ENCODE results near the gene ESR2. TPM values are rescaled to one million over a fixed set of nuclear protein-coding genes. Genes with fewer than 3 reads are reported as not detected.
A peak's percentile ranks its signal among the peaks of the same experiment; 100 is the strongest.

The ESR2 gene
- total and polyA plus RNA-seq, 4 experiments from 2014 or later, result 0.12 to 0.59 TPM; not detected in 2

DNA sequence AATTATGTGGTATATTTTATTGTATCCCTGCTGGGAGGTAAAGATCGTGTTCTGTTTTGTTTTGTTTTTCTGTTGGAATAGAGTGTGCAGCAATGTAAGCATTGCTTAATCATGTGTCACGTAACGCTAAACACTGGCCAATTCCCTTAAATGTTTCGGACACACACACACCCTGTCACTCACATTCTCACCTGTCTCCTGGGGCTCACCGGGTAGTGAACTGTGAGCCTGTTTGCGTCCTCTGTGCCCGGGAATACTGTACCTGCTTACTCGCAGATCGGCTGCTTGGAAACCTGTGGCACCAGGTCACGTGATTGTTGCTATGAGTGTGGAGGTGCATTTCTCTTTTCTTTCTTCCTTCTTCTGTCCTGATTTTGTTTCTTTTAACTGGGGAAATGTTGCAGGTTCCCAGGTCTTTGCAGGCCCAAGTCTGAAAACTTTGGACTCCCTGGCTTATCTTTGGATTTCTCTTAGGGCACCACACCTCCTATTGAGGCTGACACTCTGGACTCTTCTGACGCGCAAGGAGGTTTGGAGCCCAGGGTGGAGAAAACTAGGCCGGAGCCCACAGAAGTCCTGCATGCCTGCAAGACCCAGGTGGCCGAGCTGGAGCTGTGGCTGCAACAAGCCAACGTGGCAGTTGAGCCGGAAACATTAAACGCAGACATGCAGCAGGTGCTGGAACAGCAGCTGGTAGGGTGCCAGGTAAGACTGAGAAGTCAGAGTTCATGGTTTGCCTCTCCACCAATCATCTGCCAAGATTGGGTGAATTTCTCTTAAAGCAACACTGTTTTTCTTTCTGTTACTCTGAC lies 181.1 kb downstream of the ESR2 start:
- intact Hi-C loops (cut with micrococcal nuclease), result no loop called here
- Histone ChIP-seq H3K4me3 (ENCODE audit: low read length in 2 of 2) (no peak overlapping the region), H3K36me3 (ENCODE audit: insufficient read depth, low read length) (peaks cover 57% of the 10 kb centered on the region), H3K4me1 (ENCODE audit: insufficient read depth, low read length) (no peaks in the 10 kb centered on the region), H3K27ac (ENCODE audit: low read depth, low read length) (no peak overlapping the region), H3K27me3 (ENCODE audit: insufficient read depth, low read length) (no peaks in the 10 kb centered on the region), H3K9me3 (ENCODE audit: control insufficient read depth in 1 of 2, low read length in 2 of 2) (no peaks in the 10 kb centered on the region)
- H3K27ac Mint-ChIP-seq, result peak overlapping the region in 2 of 7 donors; percentile 11 to 25
- no peak overlapping the region for H3K4me3 Mint-ChIP-seq
- DNase-seq, result no peak
- H3K36me3 Mint-ChIP-seq, result peaks cover 43 to 71% of the 10 kb centered on the region in 2 donors
- no peaks in the 10 kb centered on the region for H3K4me1 Mint-ChIP-seq
- peaks cover 0 to 3% (median 0%) of the 10 kb centered on the region in 8 donors for H3K9me3 Mint-ChIP-seq
- POLR2A ChIA-PET (ENCODE audit: partially characterized antibody), result no interaction called here
- CTCF ChIA-PET (ENCODE audit: partially characterized antibody), result no interaction called here
- no peaks in the 10 kb centered on the region for H3K27me3 Mint-ChIP-seq

DNA sequence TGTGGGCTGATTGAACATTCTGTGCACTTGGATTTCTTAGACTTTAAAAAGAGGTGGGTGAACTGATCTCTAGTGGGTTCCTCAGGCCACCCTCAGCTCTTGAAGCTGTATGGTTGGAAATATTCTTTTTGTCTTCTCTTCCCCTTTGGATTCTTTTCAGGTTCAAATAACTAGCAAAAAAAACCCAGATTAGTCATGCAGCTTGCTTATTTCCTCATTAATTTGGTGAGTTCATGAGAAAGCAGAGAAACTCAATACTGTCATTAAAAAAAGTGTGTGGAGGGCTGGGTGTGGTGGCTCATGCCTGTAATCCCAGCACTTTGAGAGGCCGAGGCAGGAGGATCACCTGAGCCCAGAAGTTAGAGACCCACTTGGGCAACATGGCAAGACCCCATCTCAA lies 183.4 kb downstream of the ESR2 start:
- no peak for DNase-seq
- H3K27me3 Mint-ChIP-seq, result no peaks in the 10 kb centered on the region
- no peak overlapping the region for H3K4me3 ChIP-seq (ENCODE audit: low read length in 2 of 2)
- H3K27ac Mint-ChIP-seq, result peak overlapping the region in 3 of 7 donors; percentile 4 to 65 (median 50)
- H3K4me1 Mint-ChIP-seq, result no peaks in the 10 kb centered on the region
- intact Hi-C loops (cut with micrococcal nuclease), result no loop called here
- H3K27me3 ChIP-seq (ENCODE audit: insufficient read depth, low read length), result no peaks in the 10 kb centered on the region
- ChIA-PET POLR2A (ENCODE audit: partially characterized antibody) (no interaction called here), CTCF (ENCODE audit: partially characterized antibody) (no interaction called here)
- peaks cover 0 to 3% (median 0%) of the 10 kb centered on the region in 8 donors for H3K9me3 Mint-ChIP-seq
- peaks cover 68% of the 10 kb centered on the region for H3K36me3 ChIP-seq (ENCODE audit: insufficient read depth, low read length)
- H3K4me1 ChIP-seq (ENCODE audit: insufficient read depth, low read length), result no peaks in the 10 kb centered on the region
- H3K4me3 Mint-ChIP-seq, result no peak overlapping the region
- H3K36me3 Mint-ChIP-seq, result peaks cover 39 to 72% of the 10 kb centered on the region in 2 donors
- H3K9me3 ChIP-seq (ENCODE audit: control insufficient read depth in 1 of 2, low read length in 2 of 2), result no peaks in the 10 kb centered on the region
- H3K27ac ChIP-seq (ENCODE audit: low read depth, low read length), result no peak overlapping the region

DNA sequence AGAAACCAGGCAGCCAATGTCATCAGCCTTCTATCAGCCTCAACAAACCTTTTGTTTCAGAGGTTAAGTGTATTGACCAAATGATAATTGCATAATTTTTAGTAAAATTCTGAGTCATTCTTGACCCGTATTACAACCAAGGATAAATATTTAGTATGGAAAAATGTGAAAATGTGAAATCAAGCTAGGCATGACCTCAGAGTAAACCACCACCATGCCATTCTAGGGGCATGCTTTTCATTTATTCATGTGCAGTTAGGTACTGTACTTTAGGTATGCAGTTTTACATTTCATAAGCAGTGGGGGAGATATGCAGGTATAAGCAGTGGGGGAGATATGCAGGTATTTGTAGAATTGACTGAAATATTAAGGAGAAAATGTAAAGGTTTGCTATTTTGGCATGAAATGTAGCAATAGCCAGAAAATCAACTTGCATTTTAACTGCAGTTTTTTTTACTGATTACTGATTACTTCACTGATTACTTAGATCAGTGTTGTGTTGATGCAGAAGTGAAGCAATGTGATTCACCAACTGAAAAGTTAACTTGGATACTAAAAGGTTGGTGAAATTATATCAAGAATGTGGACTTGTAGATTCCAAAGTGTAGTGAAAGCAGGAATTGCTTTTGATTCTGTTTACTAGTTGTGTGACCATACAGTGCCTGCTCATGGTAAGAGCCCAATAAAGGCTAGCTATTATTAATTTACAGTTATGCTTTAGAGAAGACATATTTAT lies 184.2 kb downstream of the ESR2 start:
- DNase-seq, result no peak
- no peak overlapping the region for H3K4me3 ChIP-seq (ENCODE audit: low read length in 2 of 2)
- no peaks in the 10 kb centered on the region for H3K27me3 ChIP-seq (ENCODE audit: insufficient read depth, low read length)
- H3K4me1 ChIP-seq (ENCODE audit: insufficient read depth, low read length), result no peaks in the 10 kb centered on the region
- Mint-ChIP-seq H3K27me3 (no peaks in the 10 kb centered on the region), H3K4me1 (no peaks in the 10 kb centered on the region), H3K36me3 (peaks cover 38 to 75% of the 10 kb centered on the region in 2 donors), H3K4me3 (no peak overlapping the region), H3K27ac (peak overlapping the region in 3 of 7 donors; percentile 1 to 6 (median 1)), H3K9me3 (peaks cover 0 to 3% (median 0%) of the 10 kb centered on the region in 8 donors)
- H3K27ac ChIP-seq (ENCODE audit: low read depth, low read length), result no peak overlapping the region
- no peaks in the 10 kb centered on the region for H3K9me3 ChIP-seq (ENCODE audit: control insufficient read depth in 1 of 2, low read length in 2 of 2)
- intact Hi-C loops (cut with micrococcal nuclease), result no loop called here
- POLR2A ChIA-PET (ENCODE audit: partially characterized antibody), result no interaction called here
- H3K36me3 ChIP-seq (ENCODE audit: insufficient read depth, low read length), result peaks cover 67% of the 10 kb centered on the region
- CTCF ChIA-PET (ENCODE audit: partially characterized antibody), result no interaction called here

DNA sequence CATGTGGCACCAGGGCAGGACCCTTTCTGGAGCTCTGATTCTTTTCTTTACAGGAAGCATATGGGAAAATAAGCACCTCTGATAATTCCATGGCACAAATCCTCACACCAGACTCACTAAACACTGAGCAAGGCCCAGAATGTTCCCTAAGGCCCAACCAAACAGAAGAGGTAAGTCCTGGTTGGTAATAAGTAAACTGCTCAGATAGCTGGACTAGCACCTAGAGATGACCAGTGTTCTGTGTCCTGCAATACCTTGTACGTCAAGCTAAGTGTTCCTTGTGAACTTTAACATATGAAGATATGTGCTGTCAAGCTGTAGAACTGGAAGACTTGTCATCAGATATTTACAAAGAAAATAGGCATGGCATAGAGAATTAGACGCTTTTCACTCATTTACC lies 186.7 kb downstream of the ESR2 start:
- no peak overlapping the region for H3K4me3 Mint-ChIP-seq
- H3K27ac ChIP-seq (ENCODE audit: low read depth, low read length), result no peak overlapping the region
- H3K4me1 ChIP-seq (ENCODE audit: insufficient read depth, low read length), result no peaks in the 10 kb centered on the region
- H3K9me3 Mint-ChIP-seq, result peaks cover 0 to 3% (median 0%) of the 10 kb centered on the region in 8 donors
- intact Hi-C loops (cut with micrococcal nuclease), result no loop called here
- H3K36me3 ChIP-seq (ENCODE audit: insufficient read depth, low read length), result peaks cover 61% of the 10 kb centered on the region
- no peaks in the 10 kb centered on the region for H3K27me3 ChIP-seq (ENCODE audit: insufficient read depth, low read length)
- peaks cover 0 to 5% (median 0%) of the 10 kb centered on the region in 4 donors for H3K4me1 Mint-ChIP-seq
- no peak for DNase-seq
- peak overlapping the region in 1 of 7 donors; percentile 9 for H3K27ac Mint-ChIP-seq
- no peak overlapping the region for H3K4me3 ChIP-seq (ENCODE audit: low read length in 2 of 2)
- CTCF ChIA-PET (ENCODE audit: partially characterized antibody), result no interaction called here
- no peaks in the 10 kb centered on the region for H3K27me3 Mint-ChIP-seq
- no peaks in the 10 kb centered on the region for H3K9me3 ChIP-seq (ENCODE audit: control insufficient read depth in 1 of 2, low read length in 2 of 2)
- POLR2A ChIA-PET (ENCODE audit: partially characterized antibody), result no interaction called here
- peaks cover 50 to 73% of the 10 kb centered on the region in 2 donors for H3K36me3 Mint-ChIP-seq

DNA sequence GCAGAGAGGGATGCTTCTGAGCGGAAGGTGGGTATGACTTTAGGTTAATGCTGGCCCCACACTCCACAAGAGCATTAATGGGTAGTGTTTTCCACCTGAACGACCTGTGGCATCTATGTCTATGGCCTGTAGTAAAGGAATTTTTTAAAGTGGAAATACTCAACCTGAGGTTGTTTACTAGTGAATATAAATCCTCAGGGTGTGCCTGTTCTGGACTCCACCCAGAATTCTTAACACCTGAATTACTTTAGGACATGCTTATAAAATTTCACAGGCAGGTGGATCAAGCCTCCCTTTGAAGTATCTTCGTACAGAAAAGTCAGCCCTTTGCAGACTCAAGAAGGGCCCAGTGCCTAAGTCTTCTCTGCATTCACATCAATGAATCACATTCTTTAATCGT lies 196.1 kb downstream of the ESR2 start:
- CTCF ChIA-PET (ENCODE audit: partially characterized antibody), result no interaction called here
- H3K9me3 Mint-ChIP-seq, result peaks cover 0 to 5% (median 2%) of the 10 kb centered on the region in 8 donors
- Histone ChIP-seq H3K27ac (ENCODE audit: low read depth, low read length) (no peak overlapping the region), H3K36me3 (ENCODE audit: insufficient read depth, low read length) (peaks cover 47% of the 10 kb centered on the region), H3K4me3 (ENCODE audit: low read length in 2 of 2) (no peak overlapping the region), H3K9me3 (ENCODE audit: control insufficient read depth in 1 of 2, low read length in 2 of 2) (no peaks in the 10 kb centered on the region), H3K4me1 (ENCODE audit: insufficient read depth, low read length) (no peaks in the 10 kb centered on the region), H3K27me3 (ENCODE audit: insufficient read depth, low read length) (no peaks in the 10 kb centered on the region)
- peaks cover 69 to 81% of the 10 kb centered on the region in 2 donors for H3K36me3 Mint-ChIP-seq
- H3K27ac Mint-ChIP-seq, result peak overlapping the region in 1 of 7 donors; percentile 79
- H3K4me1 Mint-ChIP-seq, result no peaks in the 10 kb centered on the region
- POLR2A ChIA-PET (ENCODE audit: partially characterized antibody), result no interaction called here
- no peaks in the 10 kb centered on the region for H3K27me3 Mint-ChIP-seq
- no peak overlapping the region for H3K4me3 Mint-ChIP-seq
- DNase-seq, result no peak
- intact Hi-C loops (cut with micrococcal nuclease), result no loop called here

DNA sequence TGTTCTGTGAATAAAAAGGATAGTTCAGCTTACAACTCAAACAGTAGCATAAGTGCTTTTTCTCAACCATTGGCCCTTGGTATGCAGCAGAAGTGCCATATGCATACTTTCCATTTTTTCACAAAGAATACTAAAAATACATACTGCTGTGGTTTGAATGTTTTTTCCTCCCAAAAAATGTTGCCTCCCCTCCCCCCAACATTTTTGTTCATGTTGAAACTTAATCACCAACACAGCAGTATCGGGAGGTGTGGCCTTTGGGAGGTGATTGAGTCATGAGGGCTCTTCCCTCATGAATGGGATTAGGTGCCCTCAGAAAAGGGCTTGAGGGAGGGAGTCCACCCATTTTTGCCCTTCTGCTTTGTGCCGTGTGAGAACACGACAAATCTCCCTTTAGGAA lies 198.6 kb downstream of the ESR2 start:
- Mint-ChIP-seq H3K27me3 (no peaks in the 10 kb centered on the region), H3K4me3 (no peak overlapping the region), H3K9me3 (peaks cover 0 to 5% (median 2%) of the 10 kb centered on the region in 8 donors), H3K36me3 (peaks cover 64 to 81% of the 10 kb centered on the region in 2 donors), H3K4me1 (no peaks in the 10 kb centered on the region), H3K27ac (no peak overlapping the region)
- ChIA-PET POLR2A (ENCODE audit: partially characterized antibody) (no interaction called here), CTCF (ENCODE audit: partially characterized antibody) (interaction anchor here (1.0 kb wide), 1 partner anchor 254 kb away, joined by 3 read pairs; no protein-coding TSS in a partner anchor)
- H3K4me1 ChIP-seq (ENCODE audit: insufficient read depth, low read length), result no peaks in the 10 kb centered on the region
- intact Hi-C loops (cut with micrococcal nuclease), result no loop called here
- H3K4me3 ChIP-seq (ENCODE audit: low read length in 2 of 2), result no peak overlapping the region
- H3K9me3 ChIP-seq (ENCODE audit: control insufficient read depth in 1 of 2, low read length in 2 of 2), result no peaks in the 10 kb centered on the region
- peaks cover 53% of the 10 kb centered on the region for H3K36me3 ChIP-seq (ENCODE audit: insufficient read depth, low read length)
- no peaks in the 10 kb centered on the region for H3K27me3 ChIP-seq (ENCODE audit: insufficient read depth, low read length)
- DNase-seq, result no peak
- no peak overlapping the region for H3K27ac ChIP-seq (ENCODE audit: low read depth, low read length)

DNA sequence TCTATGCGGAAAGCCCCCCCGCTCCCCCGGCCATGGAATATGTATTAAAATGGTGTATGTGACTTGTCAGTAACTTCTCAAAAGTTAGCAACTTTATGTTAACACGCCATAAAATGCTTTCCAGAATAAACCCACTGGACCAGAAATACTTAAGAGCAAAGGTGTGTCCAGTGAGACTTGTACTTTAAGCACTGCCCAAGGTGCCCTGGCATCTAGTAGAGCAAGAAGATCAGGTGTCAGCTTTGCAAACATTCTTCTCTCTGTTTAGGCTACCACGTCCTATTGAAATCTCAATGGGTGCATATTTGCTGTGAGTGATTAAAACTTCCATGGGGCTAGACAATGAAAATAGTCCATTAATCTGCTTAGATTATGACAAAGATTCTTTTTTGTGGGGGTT lies 201.2 kb downstream of the ESR2 start:
- ChIA-PET POLR2A (ENCODE audit: partially characterized antibody) (interaction anchor here (1.0 kb wide), 1 partner anchor 10 kb away, joined by 5 read pairs; no protein-coding TSS in a partner anchor), CTCF (ENCODE audit: partially characterized antibody) (no interaction called here)
- Mint-ChIP-seq H3K4me3 (no peak overlapping the region), H3K4me1 (no peaks in the 10 kb centered on the region), H3K9me3 (no peaks in the 10 kb centered on the region), H3K36me3 (peaks cover 48 to 75% of the 10 kb centered on the region in 2 donors), H3K27ac (no peak overlapping the region), H3K27me3 (no peaks in the 10 kb centered on the region)
- peaks cover 55% of the 10 kb centered on the region for H3K36me3 ChIP-seq (ENCODE audit: insufficient read depth, low read length)
- no peaks in the 10 kb centered on the region for H3K27me3 ChIP-seq (ENCODE audit: insufficient read depth, low read length)
- no peak overlapping the region for H3K27ac ChIP-seq (ENCODE audit: low read depth, low read length)
- no peak overlapping the region for H3K4me3 ChIP-seq (ENCODE audit: low read length in 2 of 2)
- no peaks in the 10 kb centered on the region for H3K4me1 ChIP-seq (ENCODE audit: insufficient read depth, low read length)
- DNase-seq, result no peak
- no peaks in the 10 kb centered on the region for H3K9me3 ChIP-seq (ENCODE audit: control insufficient read depth in 1 of 2, low read length in 2 of 2)
- intact Hi-C loops (cut with micrococcal nuclease), result no loop called here
